K562 (cell line): Measurements from ENCODE around the gene PRKX. TPM values are rescaled to one million over a fixed set of nuclear protein-coding genes. Genes with fewer than 3 reads are reported as not detected.

Experiments used
- ELF4 ChIP-seq: fragments of 450-650 bp; formaldehyde crosslinking; IDR thresholded peaks from 2 replicates; pipeline ENCODE4 v1.4.0; 2022; ENCODE audit warnings: missing genetic modification characterization
- FOS ChIP-seq: IDR thresholded peaks from 3 replicates; pipeline ENCODE4 v1.6.1; 2011; ENCODE audit not compliant: insufficient read length; ENCODE audit errors: extremely low read depth
- GTF2F1 ChIP-seq: IDR thresholded peaks from 2 replicates; pipeline ENCODE4 v1.6.1; 2011; ENCODE audit warnings: low read depth, low read length, improper control_type of control experiment
- HMGN3 ChIP-seq: IDR thresholded peaks from 2 replicates; pipeline ENCODE4 v1.6.1; 2011; ENCODE audit warnings: borderline replicate concordance, low read depth, mild to moderate bottlenecking, mixed read lengths, low read length; ENCODE audit not compliant: insufficient read length; ENCODE audit errors: extremely low read depth
- KDM1A ChIP-seq, 2 experiments: fragments of 450-650 bp; IDR thresholded peaks; 2 replicates each; pipeline ENCODE4 v1.6.1; 2016; ENCODE audit warnings: mild to moderate bottlenecking in 2 of 2
- MAZ ChIP-seq, 2 experiments: fragments of 450-650 bp in 1 of 2; sonication (generic) in 1 of 2; formaldehyde crosslinking; IDR thresholded peaks in 1 of 2; conservative IDR thresholded peaks in 1 of 2; 2 replicates each; pipeline versions ENCODE4 v1.4.0 to v1.5.0; 2020; ENCODE audit warnings: mild to moderate bottlenecking in 1 of 2, missing genetic modification reagents in 1 of 2
- SMC3 ChIP-seq: conservative IDR thresholded peaks from 2 replicates; pipeline ENCODE4 v1.6.1; 2011; ENCODE audit warnings: low read depth, low read length, improper control_type of control experiment; ENCODE audit not compliant: insufficient read depth
- ZNF197 ChIP-seq: fragments of 200-800 bp; sonication (Bioruptor generic); IDR thresholded peaks from 2 replicates; pipeline ENCODE4 v1.6.1; 2016; ENCODE audit warnings: low read depth, missing genetic modification characterization, missing compliant biosample characterization
- ZNF408 ChIP-seq: fragments of 250-450 bp; sonication (Bioruptor Pico); IDR thresholded peaks from 2 replicates; pipeline ENCODE4 v1.4.0; 2020; ENCODE audit warnings: low read depth, mild to moderate bottlenecking, moderate library complexity
- ZNF586 ChIP-seq: fragments of 450-650 bp; formaldehyde crosslinking; conservative IDR thresholded peaks from 2 replicates; pipeline ENCODE4 v1.4.0; 2020; ENCODE audit warnings: mild to moderate bottlenecking, moderate library complexity
- ZZZ3 ChIP-seq: fragments of 450-650 bp; IDR thresholded peaks from 2 replicates; pipeline ENCODE4 v1.6.1; 2016; ENCODE audit warnings: antibody characterized with exemption, mild to moderate bottlenecking, moderate library complexity
- polyA plus RNA-seq, 8 experiments: library from polyadenylated mRNA; depleted of rRNA in 4 of 8; stranded (reverse) in 5 of 8; unstranded in 3 of 8; fragments of >200 nt; fragmentation: Nextera tagmentation in 2 of 8; fragmentation: Illumina TruSeq in 1 of 8; extraction: Ambion mirVana in 2 of 8; extraction: Trizol in 1 of 8; gene quantifications; 2 replicates each; pipeline versions ENCODE4 v1.2.1 to v1.2.3, GENCODE V29; 2011 to 2014; ENCODE audit warnings: inconsistent platforms in 1 of 8, missing spikeins in 1 of 8
- total RNA-seq, 7 experiments: library from RNA; depleted of rRNA in 6 of 7; stranded (reverse); fragments of >200 nt in 6 of 7; fragmentation: Illumina TruSeq in 2 of 7; extraction: Trizol in 2 of 7; gene quantifications; 2 replicates each; pipeline versions ENCODE4 v1.2.1 to v1.2.3, GENCODE V29; 2011 to 2021; ENCODE audit warnings: low replicate concordance in 1 of 7
- TF ChIP-seq, protein P1 (sequence below), 2 experiments: fragments of 450-650 bp; formaldehyde crosslinking in 1 of 2; IDR thresholded peaks; 2 replicates each; pipeline versions ENCODE4 v1.4.0 to v1.6.1; 2014 to 2020; ENCODE audit warnings: mild to moderate bottlenecking in 2 of 2, borderline replicate concordance in 1 of 2, low read depth in 1 of 2
- TF ChIP-seq, protein P2 (sequence below): fragments of 250-450 bp; sonication (Bioruptor Pico); IDR thresholded peaks from 2 replicates; pipeline ENCODE4 v1.5.0; 2021; ENCODE audit warnings: mild to moderate bottlenecking, borderline replicate concordance
- TF ChIP-seq, protein P3 (sequence below): fragments of 450-650 bp; formaldehyde crosslinking; IDR thresholded peaks from 2 replicates; pipeline ENCODE4 v1.4.0; 2020; ENCODE audit warnings: mild to moderate bottlenecking, moderate library complexity

PRKX gene
- total and polyA plus RNA-seq, 9 of the 15 experiments (the other 6 are each of a cell fraction or from before 2014, with no cell fraction given): 3.3 to 29.4 (median 23.7) TPM

DNA sequence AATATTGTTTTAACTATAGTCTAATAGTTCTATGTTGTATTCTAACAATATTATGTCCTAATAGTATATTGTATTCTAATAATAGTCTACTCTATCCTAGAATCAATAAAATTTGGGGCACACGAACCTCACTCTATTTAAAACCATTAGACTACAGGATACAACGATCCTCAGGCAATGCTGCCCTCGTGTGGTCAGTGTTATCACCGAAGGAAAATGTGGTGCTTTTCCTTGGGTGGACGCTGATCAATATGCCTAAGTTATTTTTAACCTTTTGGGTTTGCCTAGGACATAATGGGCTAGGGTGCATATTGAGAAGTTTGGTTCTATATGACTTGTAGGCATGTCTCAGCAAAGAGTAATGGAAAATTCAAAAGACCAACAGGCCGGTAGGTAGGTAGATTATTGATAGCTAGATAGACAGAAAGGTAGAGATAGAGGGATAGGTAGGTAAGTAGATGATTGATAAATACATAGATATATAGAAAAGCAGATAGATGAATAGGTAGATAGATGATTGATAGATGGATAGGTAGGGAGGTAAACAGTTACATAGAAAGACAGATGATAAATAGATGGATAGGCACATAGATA is 75.1 kb downstream of the PRKX start (continued):
- TF ChIP-seq, protein P1, sequence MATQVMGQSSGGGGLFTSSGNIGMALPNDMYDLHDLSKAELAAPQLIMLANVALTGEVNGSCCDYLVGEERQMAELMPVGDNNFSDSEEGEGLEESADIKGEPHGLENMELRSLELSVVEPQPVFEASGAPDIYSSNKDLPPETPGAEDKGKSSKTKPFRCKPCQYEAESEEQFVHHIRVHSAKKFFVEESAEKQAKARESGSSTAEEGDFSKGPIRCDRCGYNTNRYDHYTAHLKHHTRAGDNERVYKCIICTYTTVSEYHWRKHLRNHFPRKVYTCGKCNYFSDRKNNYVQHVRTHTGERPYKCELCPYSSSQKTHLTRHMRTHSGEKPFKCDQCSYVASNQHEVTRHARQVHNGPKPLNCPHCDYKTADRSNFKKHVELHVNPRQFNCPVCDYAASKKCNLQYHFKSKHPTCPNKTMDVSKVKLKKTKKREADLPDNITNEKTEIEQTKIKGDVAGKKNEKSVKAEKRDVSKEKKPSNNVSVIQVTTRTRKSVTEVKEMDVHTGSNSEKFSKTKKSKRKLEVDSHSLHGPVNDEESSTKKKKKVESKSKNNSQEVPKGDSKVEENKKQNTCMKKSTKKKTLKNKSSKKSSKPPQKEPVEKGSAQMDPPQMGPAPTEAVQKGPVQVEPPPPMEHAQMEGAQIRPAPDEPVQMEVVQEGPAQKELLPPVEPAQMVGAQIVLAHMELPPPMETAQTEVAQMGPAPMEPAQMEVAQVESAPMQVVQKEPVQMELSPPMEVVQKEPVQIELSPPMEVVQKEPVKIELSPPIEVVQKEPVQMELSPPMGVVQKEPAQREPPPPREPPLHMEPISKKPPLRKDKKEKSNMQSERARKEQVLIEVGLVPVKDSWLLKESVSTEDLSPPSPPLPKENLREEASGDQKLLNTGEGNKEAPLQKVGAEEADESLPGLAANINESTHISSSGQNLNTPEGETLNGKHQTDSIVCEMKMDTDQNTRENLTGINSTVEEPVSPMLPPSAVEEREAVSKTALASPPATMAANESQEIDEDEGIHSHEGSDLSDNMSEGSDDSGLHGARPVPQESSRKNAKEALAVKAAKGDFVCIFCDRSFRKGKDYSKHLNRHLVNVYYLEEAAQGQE (IDR thresholded peaks at IDR 0.05; ENCODE audit: borderline replicate concordance): peak; percentile 25; the same call in 1 of the 2 replicates
- TF ChIP-seq, protein P1 (CRISPR knock-in tag; IDR thresholded peaks at IDR 0.05; ENCODE audit: low read depth): no peak
- no peak for TF ChIP-seq KDM1A (IDR thresholded peaks at IDR 0.05)
- TF ChIP-seq, protein P2, sequence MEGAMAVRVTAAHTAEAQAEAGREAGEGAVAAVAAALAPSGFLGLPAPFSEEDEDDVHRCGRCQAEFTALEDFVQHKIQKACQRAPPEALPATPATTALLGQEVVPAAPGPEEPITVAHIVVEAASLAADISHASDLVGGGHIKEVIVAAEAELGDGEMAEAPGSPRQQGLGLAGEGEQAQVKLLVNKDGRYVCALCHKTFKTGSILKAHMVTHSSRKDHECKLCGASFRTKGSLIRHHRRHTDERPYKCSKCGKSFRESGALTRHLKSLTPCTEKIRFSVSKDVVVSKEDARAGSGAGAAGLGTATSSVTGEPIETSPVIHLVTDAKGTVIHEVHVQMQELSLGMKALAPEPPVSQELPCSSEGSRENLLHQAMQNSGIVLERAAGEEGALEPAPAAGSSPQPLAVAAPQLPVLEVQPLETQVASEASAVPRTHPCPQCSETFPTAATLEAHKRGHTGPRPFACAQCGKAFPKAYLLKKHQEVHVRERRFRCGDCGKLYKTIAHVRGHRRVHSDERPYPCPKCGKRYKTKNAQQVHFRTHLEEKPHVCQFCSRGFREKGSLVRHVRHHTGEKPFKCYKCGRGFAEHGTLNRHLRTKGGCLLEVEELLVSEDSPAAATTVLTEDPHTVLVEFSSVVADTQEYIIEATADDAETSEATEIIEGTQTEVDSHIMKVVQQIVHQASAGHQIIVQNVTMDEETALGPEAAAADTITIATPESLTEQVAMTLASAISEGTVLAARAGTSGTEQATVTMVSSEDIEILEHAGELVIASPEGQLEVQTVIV (CRISPR knock-in tag): no peak
- TF ChIP-seq, protein P3, sequence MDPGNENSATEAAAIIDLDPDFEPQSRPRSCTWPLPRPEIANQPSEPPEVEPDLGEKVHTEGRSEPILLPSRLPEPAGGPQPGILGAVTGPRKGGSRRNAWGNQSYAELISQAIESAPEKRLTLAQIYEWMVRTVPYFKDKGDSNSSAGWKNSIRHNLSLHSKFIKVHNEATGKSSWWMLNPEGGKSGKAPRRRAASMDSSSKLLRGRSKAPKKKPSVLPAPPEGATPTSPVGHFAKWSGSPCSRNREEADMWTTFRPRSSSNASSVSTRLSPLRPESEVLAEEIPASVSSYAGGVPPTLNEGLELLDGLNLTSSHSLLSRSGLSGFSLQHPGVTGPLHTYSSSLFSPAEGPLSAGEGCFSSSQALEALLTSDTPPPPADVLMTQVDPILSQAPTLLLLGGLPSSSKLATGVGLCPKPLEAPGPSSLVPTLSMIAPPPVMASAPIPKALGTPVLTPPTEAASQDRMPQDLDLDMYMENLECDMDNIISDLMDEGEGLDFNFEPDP (CRISPR knock-in tag): no peak
- TF ChIP-seq HMGN3: no peak
- TF ChIP-seq ZZZ3: no peak
- no peak for TF ChIP-seq ELF4 (CRISPR knock-in tag)
- TF ChIP-seq ZNF197: no peak
- TF ChIP-seq FOS: no peak
- TF ChIP-seq ZNF408 (CRISPR knock-in tag): no peak
- no peak for TF ChIP-seq ZNF586 (CRISPR knock-in tag)
- no peak for TF ChIP-seq GTF2F1
- 0 out of 2 replicates have a peak, but pooled peaks have one; percentile 44 for TF ChIP-seq SMC3
- TF ChIP-seq MAZ (CRISPR knock-in tag; conservative IDR thresholded peaks at IDR 0.05 in 1 of 2, IDR thresholded peaks at IDR 0.05 in 1 of 2): no peak
